ENCODE data around the gene SPARCL1. TPM values are rescaled to one million over a fixed set of nuclear protein-coding genes. Genes with fewer than 3 reads are reported as not detected.
"Not testable (repeated sequence)": the region's sequence is repeated elsewhere in the genome, so short reads cannot be mapped to it uniquely, and the experiment has no call there.

The SPARCL1 gene
- total RNA-seq, 4 donors from 2014 or later, result 225 to 357 (median 273) TPM

GRCh38 chr4:87451537-87451936 is 77.6 kb downstream of the SPARCL1 start:
- no peak for ATAC-seq
- Histone ChIP-seq H3K27ac (no peak overlapping the region), H3K4me3 (no peak overlapping the region), H3K27me3 (no peaks in the 10 kb centered on the region), H3K4me1 (no peaks in the 10 kb centered on the region), H3K36me3 (peaks cover 0 to 24% of the 10 kb centered on the region in 2 donors), H3K9me3 (no peaks in the 10 kb centered on the region)
- TF ChIP-seq POLR2A (IDR thresholded peaks at IDR 0.05) (no peak), CTCF (IDR thresholded peaks at IDR 0.05 in 4 of 5, conservative IDR thresholded peaks at IDR 0.05 in 1 of 5) (no peak)
- in situ Hi-C loops (cut with MboI; ENCODE audit: low sequenced_read_pairs in 4 of 4) (loop anchor here in 1 of 4 donors (25.0 kb wide), 1 partner anchor 314 kb away; no protein-coding TSS in a partner anchor), intact Hi-C loops (cut with DNase I; ENCODE audit: low total_unique reads) (no loop called here)
- DNase-seq, result no peak

DNA sequence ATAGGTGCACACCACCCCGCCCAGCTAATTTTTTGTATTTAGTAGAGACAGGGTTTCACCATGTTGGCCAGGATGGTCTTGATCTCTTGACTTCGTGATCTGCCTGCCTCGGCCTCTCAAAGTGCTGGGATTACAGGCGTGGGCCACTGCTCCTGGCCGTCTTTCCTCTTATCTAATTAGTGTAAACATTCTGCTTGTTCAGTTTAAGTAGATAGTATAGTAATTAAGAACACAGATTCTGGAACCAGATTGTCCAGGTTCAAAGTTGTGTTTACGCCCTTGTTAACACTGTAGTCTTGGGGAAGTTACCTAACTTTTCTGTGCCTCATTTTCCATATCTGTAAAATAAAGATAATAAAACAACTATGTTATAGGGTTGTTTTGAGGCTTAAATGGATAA is 82.8 kb downstream of the SPARCL1 start:
- H3K9me3 ChIP-seq; in situ Hi-C loops (cut with MboI; ENCODE audit: low sequenced_read_pairs in 4 of 4); H3K27ac ChIP-seq; DNase-seq; H3K27me3 ChIP-seq; intact Hi-C loops (cut with DNase I; ENCODE audit: low total_unique reads); H3K4me3 ChIP-seq; ATAC-seq; H3K4me1 ChIP-seq: not testable (repeated sequence)
- peaks cover 0 to 31% of the 10 kb centered on the region in 2 donors for H3K36me3 ChIP-seq

- TF ChIP-seq CTCF (IDR thresholded peaks at IDR 0.05 in 4 of 5, conservative IDR thresholded peaks at IDR 0.05 in 1 of 5), result no peak
- TF ChIP-seq POLR2A (IDR thresholded peaks at IDR 0.05), result no peak
- Histone ChIP-seq H3K27ac (no peak overlapping the region), H3K36me3 (peaks cover 0 to 31% of the 10 kb centered on the region in 2 donors), H3K27me3 (no peaks in the 10 kb centered on the region), H3K9me3 (no peaks in the 10 kb centered on the region), H3K4me1 (no peaks in the 10 kb centered on the region), H3K4me3 (no peak overlapping the region)
- ATAC-seq (no peak), DNase-seq (no peak)
- in situ Hi-C loops (cut with MboI; ENCODE audit: low sequenced_read_pairs in 4 of 4) (no loop called here), intact Hi-C loops (cut with DNase I; ENCODE audit: low total_unique reads) (no loop called here)
Observed at GRCh38 chr4:87445964-87446363, 83.2 kb downstream of the SPARCL1 start.

DNA sequence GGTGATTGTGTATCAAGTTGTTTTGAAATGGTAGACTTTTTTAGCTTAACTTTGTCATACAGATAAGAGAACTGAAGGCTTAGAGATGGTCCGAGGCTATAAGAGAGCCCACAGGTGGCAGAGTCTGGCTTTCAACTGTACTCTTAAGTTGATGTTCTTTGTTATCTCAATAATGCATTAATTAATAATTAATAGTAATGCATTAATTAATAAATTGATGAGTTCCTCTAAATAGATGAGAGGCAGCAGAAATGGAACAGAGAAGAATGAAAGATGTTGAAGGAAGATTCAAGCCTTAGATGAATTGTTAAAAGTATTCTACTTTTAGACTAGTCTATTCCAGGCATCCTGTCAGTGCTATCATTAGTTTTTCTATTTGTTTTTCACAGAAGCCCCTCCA is 84.4 kb downstream of the SPARCL1 start:
- peaks cover 0 to 31% of the 10 kb centered on the region in 2 donors for H3K36me3 ChIP-seq

GRCh38 chr4:87442889-87443288 is 86.3 kb downstream of the SPARCL1 start:
- intact Hi-C loops (cut with DNase I; ENCODE audit: low total_unique reads) (no loop called here), in situ Hi-C loops (cut with MboI; ENCODE audit: low sequenced_read_pairs in 4 of 4) (no loop called here)
- Histone ChIP-seq H3K4me1 (no peaks in the 10 kb centered on the region), H3K9me3 (no peaks in the 10 kb centered on the region), H3K27me3 (no peaks in the 10 kb centered on the region), H3K4me3 (no peak overlapping the region), H3K36me3 (peaks cover 0 to 42% of the 10 kb centered on the region in 2 donors), H3K27ac (no peak overlapping the region)
- TF ChIP-seq POLR2A (IDR thresholded peaks at IDR 0.05) (no peak), CTCF (IDR thresholded peaks at IDR 0.05 in 4 of 5, conservative IDR thresholded peaks at IDR 0.05 in 1 of 5) (no peak)
- ATAC-seq (no peak), DNase-seq (no peak)

More for the DNA sequence above, 84.4 kb downstream of the SPARCL1 start:
- H3K4me3 ChIP-seq, result no peak overlapping the region
- no peaks in the 10 kb centered on the region for H3K4me1 ChIP-seq
- ATAC-seq (no peak), DNase-seq (no peak)
- in situ Hi-C loops (cut with MboI; ENCODE audit: low sequenced_read_pairs in 4 of 4), result no loop called here
- H3K27ac ChIP-seq, result no peak overlapping the region
- TF ChIP-seq POLR2A (IDR thresholded peaks at IDR 0.05) (no peak), CTCF (IDR thresholded peaks at IDR 0.05 in 4 of 5, conservative IDR thresholded peaks at IDR 0.05 in 1 of 5) (no peak)
- no peaks in the 10 kb centered on the region for H3K9me3 ChIP-seq
- no peaks in the 10 kb centered on the region for H3K27me3 ChIP-seq
- intact Hi-C loops (cut with DNase I; ENCODE audit: low total_unique reads), result no loop called here
